Bone marrow (tissue), 2 donors: ENCODE data around the gene ZKSCAN2.
A peak's percentile ranks its signal among the peaks of the same experiment; 100 is the strongest.

ENCODE experiments used
- DNase-seq, 2 donors: peaks; one replicate each; lab custom pipeline; 2025; lab: John Stamatoyannopoulos, UW

ZKSCAN2 gene

GRCh38 chr16:25223964-25224363 is 33.7 kb downstream of the ZKSCAN2 start:
- no peak for DNase-seq

- no peak for DNase-seq
Measured at GRCh38 chr16:25222959-25223358, 34.7 kb downstream of the ZKSCAN2 start.

- no peak for DNase-seq
Measured at GRCh38 chr16:25219070-25219737, 38.4 kb downstream of the ZKSCAN2 start.

- DNase-seq = no peak
Measured at GRCh38 chr16:25217921-25218320, 39.7 kb downstream of the ZKSCAN2 start.

- no peak for DNase-seq
Measured at GRCh38 chr16:25217112-25217511, 40.5 kb downstream of the ZKSCAN2 start.

GRCh38 chr16:25213709-25214397 is 43.8 kb downstream of the ZKSCAN2 start:
- no peak for DNase-seq

GRCh38 chr16:25212636-25213035 is 45.0 kb downstream of the ZKSCAN2 start:
- no peak for DNase-seq

- DNase-seq = peak in 1 of 2 donors; percentile 47
Measured at GRCh38 chr16:25210758-25211157, 46.9 kb downstream of the ZKSCAN2 start.

GRCh38 chr16:25199457-25199856 is 58.2 kb downstream of the ZKSCAN2 start:
- no peak for DNase-seq

- no peak for DNase-seq
Measured at GRCh38 chr16:25198021-25198420, 59.6 kb downstream of the ZKSCAN2 start.

- no peak for DNase-seq
Measured at GRCh38 chr16:25194273-25194878, 63.3 kb downstream of the ZKSCAN2 start.

- no peak for DNase-seq
Measured at GRCh38 chr16:25192096-25192495, 65.5 kb downstream of the ZKSCAN2 start.

GRCh38 chr16:25189305-25189704 is 68.3 kb downstream of the ZKSCAN2 start:
- DNase-seq = no peak

GRCh38 chr16:25187491-25187795 is 70.2 kb downstream of the ZKSCAN2 start:
- DNase-seq = no peak
